Activated naive CD8-positive, alpha-beta T cell (primary cell): Measurements from ENCODE around the gene EEA1.
A peak's percentile ranks its signal among the peaks of the same experiment; 100 is the strongest.
"Not testable (repeated sequence)": the region's sequence is repeated elsewhere in the genome, so short reads cannot be mapped to it uniquely, and the experiment has no call there.

Experiments used
- H3K27ac Mint-ChIP-seq: one replicate; pipeline ENCODE4 v1.8.0; 2021; ENCODE audit warnings: mixed read lengths
- H3K27me3 Mint-ChIP-seq: one replicate; pipeline ENCODE4 v1.8.0; 2021; ENCODE audit warnings: mixed read lengths
- H3K36me3 Mint-ChIP-seq: one replicate; pipeline ENCODE4 v1.8.0; 2021; ENCODE audit warnings: mixed read lengths
- H3K4me1 Mint-ChIP-seq: one replicate; pipeline ENCODE4 v1.8.0; 2021; ENCODE audit warnings: low read depth, mixed read lengths
- H3K4me3 Mint-ChIP-seq: one replicate; pipeline ENCODE4 v1.8.0; 2021; ENCODE audit warnings: mild to moderate bottlenecking, mixed read lengths
- H3K9me3 Mint-ChIP-seq: one replicate; pipeline ENCODE4 v1.8.0; 2021; ENCODE audit warnings: low read depth, mixed read lengths

EEA1 gene

GRCh38 chr12:92928962-92929915, at the start of gene EEA1:
Gene EEA1, minus strand, starts transcription at chr12:92929295. Its CDS starts 229 bp downstream, at chr12:92929066.
- no peaks in the 10 kb centered on the region for H3K9me3 Mint-ChIP-seq
- peaks cover 8% of the 10 kb centered on the region for H3K36me3 Mint-ChIP-seq
- H3K4me3 Mint-ChIP-seq = peak within 1 kb of the TSS; percentile 92

GRCh38 chr12:92978607-92979006, 49.5 kb upstream of the EEA1 start:
- Mint-ChIP-seq H3K36me3 (peaks cover 9% of the 10 kb centered on the region), H3K4me3 (no peak overlapping the region), H3K4me1 (peaks cover 4% of the 10 kb centered on the region), H3K9me3 (peaks cover 12% of the 10 kb centered on the region), H3K27ac (no peak overlapping the region), H3K27me3 (no peaks in the 10 kb centered on the region)

More at GRCh38 chr12:92928962-92929915, at the start of gene EEA1:
- Mint-ChIP-seq H3K4me1 (peaks cover 43% of the 10 kb centered on the region), H3K27me3 (no peaks in the 10 kb centered on the region), H3K27ac (peak within 1 kb of the TSS; percentile 99)

GRCh38 chr12:92977326-92977725, 48.2 kb upstream of the EEA1 start:
- Mint-ChIP-seq H3K27ac (no peak overlapping the region), H3K4me3 (peak overlapping the region; percentile 20)

GRCh38 chr12:92974759-92975158, 45.7 kb upstream of the EEA1 start:
- Mint-ChIP-seq H3K9me3 (peaks cover 7% of the 10 kb centered on the region), H3K27me3 (peaks cover 1% of the 10 kb centered on the region), H3K4me3 (no peak overlapping the region), H3K4me1 (peaks cover 4% of the 10 kb centered on the region), H3K36me3 (peaks cover 6% of the 10 kb centered on the region), H3K27ac (no peak overlapping the region)

More at GRCh38 chr12:92977326-92977725, 48.2 kb upstream of the EEA1 start:
- H3K9me3 Mint-ChIP-seq = peaks cover 12% of the 10 kb centered on the region
- peaks cover 4% of the 10 kb centered on the region for H3K4me1 Mint-ChIP-seq
- no peaks in the 10 kb centered on the region for H3K27me3 Mint-ChIP-seq
- peaks cover 9% of the 10 kb centered on the region for H3K36me3 Mint-ChIP-seq

- Mint-ChIP-seq H3K4me1 (peaks cover 4% of the 10 kb centered on the region), H3K27me3 (peaks cover 1% of the 10 kb centered on the region), H3K36me3 (peaks cover 6% of the 10 kb centered on the region), H3K9me3 (peaks cover 7% of the 10 kb centered on the region), H3K27ac (no peak overlapping the region), H3K4me3 (no peak overlapping the region)
These were observed 44.5 kb upstream of the EEA1 start for GRCh38 chr12:92973614-92974013.

- Mint-ChIP-seq H3K27ac (no peak overlapping the region), H3K36me3 (peaks cover 6% of the 10 kb centered on the region), H3K27me3 (peaks cover 1% of the 10 kb centered on the region), H3K4me1 (peaks cover 3% of the 10 kb centered on the region), H3K9me3 (peaks cover 7% of the 10 kb centered on the region), H3K4me3 (no peak overlapping the region)
These were observed 42.9 kb upstream of the EEA1 start for GRCh38 chr12:92971859-92972524.

- no peaks in the 10 kb centered on the region for H3K36me3 Mint-ChIP-seq
- no peak overlapping the region for H3K27ac Mint-ChIP-seq
- H3K27me3 Mint-ChIP-seq = peaks cover 1% of the 10 kb centered on the region
- no peak overlapping the region for H3K4me3 Mint-ChIP-seq
- H3K9me3 Mint-ChIP-seq = no peaks in the 10 kb centered on the region
- H3K4me1 Mint-ChIP-seq = no peaks in the 10 kb centered on the region
These were observed 39.2 kb upstream of the EEA1 start for GRCh38 chr12:92968176-92968813.

- H3K27ac Mint-ChIP-seq, H3K27me3 Mint-ChIP-seq, H3K36me3 Mint-ChIP-seq, H3K9me3 Mint-ChIP-seq, H3K4me1 Mint-ChIP-seq, H3K4me3 Mint-ChIP-seq: not testable (repeated sequence)
These were observed 35.3 kb upstream of the EEA1 start for GRCh38 chr12:92964378-92964777.

GRCh38 chr12:92961949-92962348, 32.9 kb upstream of the EEA1 start:
- no peaks in the 10 kb centered on the region for H3K27me3 Mint-ChIP-seq
- H3K9me3 Mint-ChIP-seq = no peaks in the 10 kb centered on the region
- peaks cover 3% of the 10 kb centered on the region for H3K36me3 Mint-ChIP-seq
- H3K4me3 Mint-ChIP-seq = no peak overlapping the region
- H3K4me1 Mint-ChIP-seq = no peaks in the 10 kb centered on the region
- no peak overlapping the region for H3K27ac Mint-ChIP-seq

GRCh38 chr12:92955997-92956663, 27.0 kb upstream of the EEA1 start:
- no peak overlapping the region for H3K27ac Mint-ChIP-seq

GRCh38 chr12:92953747-92954146, 24.7 kb upstream of the EEA1 start:
- no peaks in the 10 kb centered on the region for H3K4me1 Mint-ChIP-seq
- peaks cover 7% of the 10 kb centered on the region for H3K36me3 Mint-ChIP-seq
- no peaks in the 10 kb centered on the region for H3K27me3 Mint-ChIP-seq
- H3K27ac Mint-ChIP-seq = no peak overlapping the region
- H3K9me3 Mint-ChIP-seq = no peaks in the 10 kb centered on the region
- no peak overlapping the region for H3K4me3 Mint-ChIP-seq

More at GRCh38 chr12:92955997-92956663, 27.0 kb upstream of the EEA1 start:
- Mint-ChIP-seq H3K27me3 (no peaks in the 10 kb centered on the region), H3K4me1 (no peaks in the 10 kb centered on the region), H3K9me3 (no peaks in the 10 kb centered on the region), H3K36me3 (peaks cover 7% of the 10 kb centered on the region), H3K4me3 (no peak overlapping the region)

GRCh38 chr12:92952394-92952793, 23.3 kb upstream of the EEA1 start:
- Mint-ChIP-seq H3K27ac (no peak overlapping the region), H3K4me3 (no peak overlapping the region), H3K9me3 (no peaks in the 10 kb centered on the region), H3K4me1 (no peaks in the 10 kb centered on the region), H3K27me3 (no peaks in the 10 kb centered on the region), H3K36me3 (peaks cover 9% of the 10 kb centered on the region)

GRCh38 chr12:92951006-92951405, 21.9 kb upstream of the EEA1 start:
- Mint-ChIP-seq H3K27ac (no peak overlapping the region), H3K36me3 (peaks cover 5% of the 10 kb centered on the region), H3K27me3 (peaks cover under 1% of the 10 kb centered on the region), H3K4me1 (no peaks in the 10 kb centered on the region), H3K9me3 (no peaks in the 10 kb centered on the region), H3K4me3 (no peak overlapping the region)

GRCh38 chr12:92950011-92950410, 20.9 kb upstream of the EEA1 start:
- no peak overlapping the region for H3K4me3 Mint-ChIP-seq
- H3K36me3 Mint-ChIP-seq = peaks cover 5% of the 10 kb centered on the region
- H3K27ac Mint-ChIP-seq = no peak overlapping the region
- no peaks in the 10 kb centered on the region for H3K9me3 Mint-ChIP-seq
- H3K27me3 Mint-ChIP-seq = peaks cover 2% of the 10 kb centered on the region
- no peaks in the 10 kb centered on the region for H3K4me1 Mint-ChIP-seq
